GM23248 (cell line): ENCODE results near the gene HIVEP1. TPM values are rescaled to one million over a fixed set of nuclear protein-coding genes. Genes with fewer than 3 reads are reported as not detected.

Experiments
- DNase-seq: peaks from one replicate; pipeline ENCODE4 v3.0.0-alpha.2; 2015
- H2AFZ ChIP-seq: fragments of 200-600 bp; sonication (generic); 2 replicates; pipeline ENCODE4 v1.6.1; 2016; ENCODE audit warnings: antibody characterized with exemption
- H3F3A ChIP-seq: fragments of 200-600 bp; sonication (generic); 2 replicates; pipeline ENCODE4 v1.6.1; 2016; ENCODE audit warnings: mild to moderate bottlenecking, antibody characterized with exemption, mixed run types; ENCODE audit not compliant: insufficient read depth
- H3K27ac ChIP-seq: fragments of 200-600 bp; sonication (generic); 2 replicates; pipeline ENCODE4 v1.5.1; 2016; ENCODE audit warnings: mild to moderate bottlenecking
- H3K27me3 ChIP-seq: fragments of 200-600 bp; sonication (generic); replicated peaks from 2 replicates; pipeline ENCODE4 v1.6.1; 2016; ENCODE audit warnings: mild to moderate bottlenecking; ENCODE audit not compliant: insufficient read depth
- H3K36me3 ChIP-seq: fragments of 200-600 bp; sonication (generic); 2 replicates; pipeline ENCODE4 v1.6.1; 2016; ENCODE audit warnings: low read depth, mild to moderate bottlenecking
- H3K4me1 ChIP-seq: fragments of 200-600 bp; sonication (generic); 2 replicates; pipeline ENCODE4 v1.6.1; 2016; ENCODE audit warnings: mild to moderate bottlenecking; ENCODE audit not compliant: insufficient read depth
- H3K4me2 ChIP-seq: fragments of 200-600 bp; sonication (generic); one replicate; pipeline ENCODE4 v1.6.1; 2016; ENCODE audit warnings: mild to moderate bottlenecking; ENCODE audit not compliant: unreplicated experiment
- H3K4me3 ChIP-seq: fragments of 200-600 bp; sonication (generic); 2 replicates; pipeline ENCODE4 v1.5.1; 2016; ENCODE audit warnings: mild to moderate bottlenecking
- H3K79me2 ChIP-seq: fragments of 200-600 bp; sonication (generic); 2 replicates; pipeline ENCODE4 v1.6.1; 2016; ENCODE audit warnings: mild to moderate bottlenecking; ENCODE audit not compliant: insufficient read depth
- H3K9ac ChIP-seq: fragments of 200-600 bp; sonication (generic); 2 replicates; pipeline ENCODE4 v1.6.1; 2016; ENCODE audit warnings: mild to moderate bottlenecking
- H3K9me2 ChIP-seq: fragments of 200-600 bp; sonication (generic); 2 replicates; pipeline ENCODE4 v1.6.1; 2016; ENCODE audit warnings: mixed run types, mild to moderate bottlenecking, moderate library complexity; ENCODE audit not compliant: insufficient read depth
- H3K9me3 ChIP-seq: fragments of 200-600 bp; sonication (generic); one replicate; pipeline ENCODE4 v1.6.1; 2017; ENCODE audit warnings: low read depth
- H4K20me1 ChIP-seq: fragments of 200-600 bp; sonication (generic); 2 replicates; pipeline ENCODE4 v1.6.0; 2016; ENCODE audit not compliant: insufficient read depth
- EZH2 ChIP-seq: fragments of 200-600 bp; sonication (generic); IDR thresholded peaks from 2 replicates; pipeline ENCODE4 v1.6.1; 2018; ENCODE audit warnings: antibody characterized with exemption, mild to moderate bottlenecking; ENCODE audit not compliant: insufficient read depth, poor library complexity, severe bottlenecking
- EZH2phosphoT487 ChIP-seq: fragments of 200-600 bp; sonication (generic); IDR thresholded peaks from 2 replicates; pipeline ENCODE4 v1.6.1; 2018; ENCODE audit warnings: antibody characterized with exemption, moderate library complexity, mild to moderate bottlenecking, low read depth; ENCODE audit not compliant: insufficient read depth
- WGBS, 2 experiments: methylation state at CpG; one replicate each; pipeline ENCODE4 v1.1.6; 2015 to 2017; ENCODE audit warnings: low lambda C conversion rate in 2 of 2, low coverage in 1 of 2; ENCODE audit errors: missing lambda C conversion rate in 2 of 2; 5-methylcytosine and 5-hydroxymethylcytosine counted together
- in situ Hi-C: fragments of 300-500 bp; cut with MboI; formaldehyde crosslinking; loops from 2 replicates; pipeline ENCODE4 v1.15.0; 2020
- polyA plus RNA-seq: library from polyadenylated mRNA; unstranded; fragments of >200 nt; fragmentation: Nextera tagmentation; extraction: Ambion mirVana; gene quantifications from 2 replicates; pipeline ENCODE4 v1.2.1, GENCODE V29; 2016
- total RNA-seq: library from RNA; depleted of rRNA; stranded (reverse); fragments of >200 nt; shearing (Covaris generic); gene quantifications from 2 replicates; pipeline ENCODE4 v1.2.3, GENCODE V29; 2014

The HIVEP1 gene
- total and polyA plus RNA-seq, 2 experiments from 2014 or later = 3.3 to 7.1 TPM

- no peaks in the 10 kb centered on the region for H3K27me3 ChIP-seq
- H3K36me3 ChIP-seq = peaks cover 5% of the 10 kb centered on the region; the same call in 1 of the 2 replicates
- 91 to 95% methylated on average over 4 of the region's 4 CpGs for WGBS, 2 experiments
- H3K9ac ChIP-seq = no peak overlapping the region
- TF ChIP-seq EZH2phosphoT487 (no peak), EZH2 (no peak)
- H3K9me3 ChIP-seq = no peaks in the 10 kb centered on the region
- H3K79me2 ChIP-seq = no peaks in the 10 kb centered on the region
- in situ Hi-C loops = no loop called here
- no peak overlapping the region for H2AFZ ChIP-seq
- no peak overlapping the region for H3K27ac ChIP-seq
- no peak overlapping the region for H3K4me3 ChIP-seq
- no peaks in the 10 kb centered on the region for H3K4me1 ChIP-seq
- no peaks in the 10 kb centered on the region for H3K9me2 ChIP-seq
- no peaks in the 10 kb centered on the region for H3F3A ChIP-seq
- H4K20me1 ChIP-seq = no peaks in the 10 kb centered on the region
- no peak overlapping the region for H3K4me2 ChIP-seq
- no peak for DNase-seq
These were observed 103.4 kb downstream of the HIVEP1 start for GRCh38 chr6:12115492-12115891.

DNA sequence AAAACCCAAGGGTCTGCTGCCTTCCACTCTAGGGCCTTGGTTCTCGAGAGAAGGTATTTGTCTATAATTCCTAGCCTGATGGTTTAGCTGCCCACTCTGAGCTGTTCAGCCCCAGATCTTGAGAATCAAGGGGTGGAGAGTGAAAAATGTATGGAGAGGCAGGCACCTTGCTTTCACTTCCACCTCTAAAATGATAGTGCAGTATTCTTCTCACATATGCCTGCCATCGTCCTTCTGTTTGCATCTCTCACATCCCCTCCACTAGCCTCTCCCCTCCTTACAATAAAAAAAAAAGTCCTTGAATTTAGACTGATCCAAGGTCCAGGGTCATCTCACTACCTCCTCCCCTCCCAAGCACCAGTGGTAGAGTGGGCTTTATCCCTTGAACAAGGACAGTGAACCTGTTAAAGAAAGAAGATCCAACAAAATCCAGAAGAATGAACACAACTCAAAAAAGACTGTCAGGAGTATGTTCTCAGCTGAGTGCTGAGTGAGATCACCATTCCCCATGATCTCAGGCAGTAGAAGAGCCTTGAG, 104.2 kb downstream of the HIVEP1 start:
- Histone ChIP-seq H3K27ac (no peak overlapping the region), H3K4me2 (no peak overlapping the region), H3K4me1 (no peaks in the 10 kb centered on the region), H3K27me3 (no peaks in the 10 kb centered on the region), H3K9ac (no peak overlapping the region), H3K4me3 (no peak overlapping the region), H4K20me1 (no peaks in the 10 kb centered on the region), H2AFZ (no peak overlapping the region), H3K9me3 (no peaks in the 10 kb centered on the region), H3K36me3 (peaks cover 12% of the 10 kb centered on the region; the same call in 1 of the 2 replicates), H3K9me2 (no peaks in the 10 kb centered on the region), H3K79me2 (no peaks in the 10 kb centered on the region), H3F3A (no peaks in the 10 kb centered on the region)
- DNase-seq = no peak
- in situ Hi-C loops = no loop called here
- WGBS, 2 experiments = 93 to 94% methylated on average over 2 of the region's 2 CpGs
- no peak for TF ChIP-seq EZH2phosphoT487
- no peak for TF ChIP-seq EZH2

DNA sequence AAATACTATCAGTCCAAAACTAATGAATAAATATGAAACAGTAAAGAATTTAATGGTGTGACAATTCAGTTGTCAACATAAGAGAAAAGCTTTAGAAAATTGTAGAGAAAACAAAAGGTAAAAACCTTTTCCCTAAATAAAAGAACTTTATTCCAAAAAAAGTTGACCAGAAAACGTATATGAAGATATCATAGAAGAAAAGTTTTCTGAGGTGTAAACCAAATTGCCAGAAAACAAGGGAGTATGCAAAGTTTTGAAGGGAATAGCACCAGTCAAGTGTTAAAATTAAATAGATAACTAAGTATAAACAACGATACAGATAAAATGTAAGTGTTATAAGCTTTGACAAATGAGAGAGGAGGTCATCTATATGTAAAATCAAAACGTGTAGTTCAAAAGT, 104.9 kb downstream of the HIVEP1 start:
- Histone ChIP-seq H3K9me2 (no peaks in the 10 kb centered on the region), H4K20me1 (no peaks in the 10 kb centered on the region), H3K79me2 (no peaks in the 10 kb centered on the region), H3K4me2 (no peak overlapping the region), H3K27me3 (no peaks in the 10 kb centered on the region), H2AFZ (no peak overlapping the region), H3K4me1 (no peaks in the 10 kb centered on the region), H3K9me3 (no peaks in the 10 kb centered on the region), H3F3A (no peaks in the 10 kb centered on the region), H3K36me3 (peaks cover 13% of the 10 kb centered on the region; the same call in 1 of the 2 replicates), H3K4me3 (no peak overlapping the region), H3K9ac (no peak overlapping the region), H3K27ac (no peak overlapping the region)
- in situ Hi-C loops = no loop called here
- WGBS, 2 experiments = 83 to 88% methylated on average over 3 of the region's 3 CpGs
- TF ChIP-seq EZH2 (no peak), EZH2phosphoT487 (no peak)
- DNase-seq = no peak

DNA sequence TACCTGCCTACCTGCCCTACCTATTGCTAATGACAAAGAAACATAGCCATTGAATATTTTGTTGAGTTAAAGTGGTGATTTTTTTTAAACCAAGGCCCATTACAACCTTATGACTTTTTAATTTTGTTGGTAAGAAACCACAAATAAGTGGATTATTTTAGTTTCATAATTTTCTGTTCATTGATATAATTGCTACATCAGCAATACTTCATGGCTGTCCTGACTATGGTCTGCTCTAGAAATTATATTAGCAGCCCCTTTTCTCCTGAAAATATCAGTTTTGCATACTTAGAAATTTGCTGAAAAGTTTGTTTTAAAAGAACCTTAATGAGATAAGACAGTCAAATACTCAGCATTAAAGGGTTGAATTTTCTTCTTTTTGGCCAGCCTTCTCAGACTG, 106.5 kb downstream of the HIVEP1 start:
- in situ Hi-C loops = no loop called here
- no peak overlapping the region for H3K4me3 ChIP-seq
- H3K9ac ChIP-seq = no peak overlapping the region
- no peaks in the 10 kb centered on the region for H4K20me1 ChIP-seq
- no peaks in the 10 kb centered on the region for H3K27me3 ChIP-seq
- H3K36me3 ChIP-seq = peaks cover 16% of the 10 kb centered on the region; the same call in 1 of the 2 replicates
- DNase-seq = no peak
- no peaks in the 10 kb centered on the region for H3K9me3 ChIP-seq
- no peak overlapping the region for H2AFZ ChIP-seq
- no peak overlapping the region for H3K4me2 ChIP-seq
- H3K9me2 ChIP-seq = no peaks in the 10 kb centered on the region
- H3F3A ChIP-seq = no peaks in the 10 kb centered on the region
- H3K27ac ChIP-seq = no peak overlapping the region
- TF ChIP-seq EZH2 = no peak
- no peak for TF ChIP-seq EZH2phosphoT487
- no peaks in the 10 kb centered on the region for H3K4me1 ChIP-seq
- H3K79me2 ChIP-seq = no peaks in the 10 kb centered on the region
